Activated naive CD4-positive, alpha-beta T cell treated with anti-CD3 and anti-CD28 coated beads for 36 hours (primary cell): ENCODE data around the gene CRK. TPM values are rescaled to one million over a fixed set of nuclear protein-coding genes. Genes with fewer than 3 reads are reported as not detected.
A peak's percentile ranks its signal among the peaks of the same experiment; 100 is the strongest.
"Not testable (repeated sequence)": the region's sequence is repeated elsewhere in the genome, so short reads cannot be mapped to it uniquely, and the experiment has no call there.

Experiments
- CTCF ChIA-PET: fragments of 350-600 bp; sonication (Branson Sonifier 250); formaldehyde crosslinking; loops from one replicate; lab custom pipeline; 2021; ENCODE audit warnings: antibody characterized with exemption; lab: Charles Lee
- DNase-seq: peaks from one replicate; pipeline ENCODE4 v3.0.0-alpha.2; 2020
- H3K27ac Mint-ChIP-seq: one replicate; pipeline ENCODE4 v1.8.0; 2021; ENCODE audit warnings: mild to moderate bottlenecking, mixed read lengths
- H3K27me3 Mint-ChIP-seq: one replicate; pipeline ENCODE4 v1.8.0; 2021; ENCODE audit warnings: low read depth, mixed read lengths
- H3K36me3 Mint-ChIP-seq: one replicate; pipeline ENCODE4 v1.8.0; 2021; ENCODE audit warnings: low read depth, mixed read lengths
- H3K4me1 Mint-ChIP-seq: one replicate; pipeline ENCODE4 v1.8.0; 2021; ENCODE audit warnings: low read depth, mixed read lengths
- H3K4me3 Mint-ChIP-seq: one replicate; pipeline ENCODE4 v1.8.0; 2021; ENCODE audit warnings: mild to moderate bottlenecking, moderate library complexity, mixed read lengths
- H3K9me3 Mint-ChIP-seq: one replicate; pipeline ENCODE4 v1.8.0; 2021; ENCODE audit warnings: mixed read lengths
- intact Hi-C: fragments of 100-400 bp; cut with micrococcal nuclease; formaldehyde crosslinking; loops from one replicate; pipeline ENCODE4 v1.15.1; 2023
- total RNA-seq, 2 experiments: library from RNA; stranded (reverse); gene quantifications; one replicate each; pipeline ENCODE4 v1.2.3, GENCODE V29; 2021

CRK gene
- total RNA-seq, 2 experiments from 2014 or later = 10.6 to 14.1 TPM

GRCh38 chr17:1452836-1453235, 3.2 kb downstream of the CRK start:
- DNase-seq = no peak
- Mint-ChIP-seq H3K27me3 (no peaks in the 10 kb centered on the region), H3K4me1 (peaks cover 61% of the 10 kb centered on the region), H3K27ac (no peak overlapping the region), H3K9me3 (no peaks in the 10 kb centered on the region), H3K4me3 (no peak overlapping the region), H3K36me3 (peaks cover 14% of the 10 kb centered on the region)
- CTCF ChIA-PET = interaction anchor here (0.5 kb wide), 1 partner anchor 366 kb away, joined by 5 read pairs; no protein-coding TSS in a partner anchor
- intact Hi-C loops = no loop called here

- H3K4me3 Mint-ChIP-seq, intact Hi-C loops, H3K9me3 Mint-ChIP-seq, H3K27me3 Mint-ChIP-seq, H3K27ac Mint-ChIP-seq, DNase-seq: not testable (repeated sequence)
- Mint-ChIP-seq H3K4me1 (peaks cover 66% of the 10 kb centered on the region), H3K36me3 (peaks cover 17% of the 10 kb centered on the region)
- CTCF ChIA-PET = interaction anchor here (0.9 kb wide), 1 partner anchor 180 kb away, joined by 5 read pairs; no protein-coding TSS in a partner anchor
Measured at GRCh38 chr17:1450261-1450660, 5.8 kb downstream of the CRK start.

DNA sequence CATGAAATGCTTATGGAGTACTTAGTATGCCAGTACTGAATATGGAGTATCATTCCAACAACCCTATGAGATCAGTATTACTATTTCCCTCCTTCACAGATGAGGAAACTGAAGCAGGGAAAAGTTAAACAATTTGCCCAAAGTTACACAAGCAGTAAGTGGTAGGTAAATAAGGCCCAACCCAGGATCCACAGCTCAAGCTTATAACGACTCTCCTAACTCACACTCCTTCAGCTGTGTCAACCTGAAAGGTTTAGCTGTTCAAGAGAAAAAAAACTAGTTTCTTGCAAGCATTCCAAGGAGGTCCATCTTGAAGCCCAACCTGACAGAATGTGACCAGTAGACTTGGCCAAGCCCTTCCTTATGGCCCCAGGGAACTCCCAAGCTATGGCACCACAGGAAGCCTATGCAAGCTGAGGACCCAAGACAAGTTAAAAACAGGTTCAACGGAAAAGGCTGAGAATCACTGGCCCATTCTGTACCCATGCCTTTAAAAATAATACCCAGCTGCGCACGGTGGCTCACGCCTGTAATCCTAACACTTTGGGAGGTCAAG, 6.5 kb downstream of the CRK start:
- no peaks in the 10 kb centered on the region for H3K9me3 Mint-ChIP-seq
- peaks cover 15% of the 10 kb centered on the region for H3K36me3 Mint-ChIP-seq
- CTCF ChIA-PET = interaction anchor here (0.5 to 0.9 kb wide), 2 partner anchors 16 to 181 kb away, joined by 4 to 5 read pairs; no protein-coding TSS in a partner anchor
- intact Hi-C loops = no loop called here
- H3K27me3 Mint-ChIP-seq = no peaks in the 10 kb centered on the region
- no peak overlapping the region for H3K27ac Mint-ChIP-seq
- H3K4me3 Mint-ChIP-seq = no peak overlapping the region
- peaks cover 59% of the 10 kb centered on the region for H3K4me1 Mint-ChIP-seq
- no peak for DNase-seq

GRCh38 chr17:1447052-1447451, 9.0 kb downstream of the CRK start:
- Mint-ChIP-seq H3K4me1 (peaks cover 38% of the 10 kb centered on the region), H3K4me3 (no peak overlapping the region), H3K9me3 (no peaks in the 10 kb centered on the region), H3K36me3 (peaks cover 9% of the 10 kb centered on the region), H3K27ac (no peak overlapping the region), H3K27me3 (no peaks in the 10 kb centered on the region)
- intact Hi-C loops = no loop called here
- CTCF ChIA-PET = no interaction called here
- no peak for DNase-seq

GRCh38 chr17:1446201-1446600, 9.8 kb downstream of the CRK start:
- Mint-ChIP-seq H3K27ac (no peak overlapping the region), H3K36me3 (peaks cover 7% of the 10 kb centered on the region), H3K27me3 (no peaks in the 10 kb centered on the region), H3K4me3 (no peak overlapping the region), H3K9me3 (no peaks in the 10 kb centered on the region), H3K4me1 (peaks cover 33% of the 10 kb centered on the region)
- CTCF ChIA-PET = no interaction called here
- DNase-seq = no peak
- intact Hi-C loops = no loop called here

GRCh38 chr17:1445695-1446094, 10.3 kb downstream of the CRK start:
- DNase-seq, H3K4me3 Mint-ChIP-seq, H3K27ac Mint-ChIP-seq, intact Hi-C loops, H3K36me3 Mint-ChIP-seq, H3K9me3 Mint-ChIP-seq, H3K27me3 Mint-ChIP-seq, CTCF ChIA-PET: not testable (repeated sequence)
- H3K4me1 Mint-ChIP-seq = peaks cover 33% of the 10 kb centered on the region

GRCh38 chr17:1442721-1443120, 13.3 kb downstream of the CRK start:
- H3K36me3 Mint-ChIP-seq, H3K4me3 Mint-ChIP-seq, H3K27ac Mint-ChIP-seq, intact Hi-C loops, H3K9me3 Mint-ChIP-seq, DNase-seq, H3K27me3 Mint-ChIP-seq: not testable (repeated sequence)
- peaks cover 27% of the 10 kb centered on the region for H3K4me1 Mint-ChIP-seq
- CTCF ChIA-PET = interaction anchor here (0.7 kb wide), 1 partner anchor 19 kb away, joined by 3 read pairs; no protein-coding TSS in a partner anchor

DNA sequence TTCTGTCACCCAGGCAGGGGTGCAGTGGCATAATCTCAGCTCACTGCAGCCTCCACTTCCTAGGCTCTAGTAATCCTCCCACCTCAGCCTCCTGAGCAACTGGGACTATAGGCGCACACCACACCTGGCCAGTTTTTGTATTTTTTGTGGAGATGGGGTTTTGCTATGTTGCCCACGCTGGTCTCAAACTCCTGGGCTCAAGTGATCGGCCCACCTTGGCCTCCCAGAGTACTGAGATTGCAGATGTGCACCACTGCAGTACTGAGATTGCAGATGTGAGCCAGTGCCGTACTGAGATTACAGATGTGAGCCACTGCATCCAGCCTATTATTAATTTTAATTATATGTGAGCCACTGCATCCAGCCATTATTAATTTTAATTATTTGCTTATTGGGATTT, 13.8 kb downstream of the CRK start:
- Mint-ChIP-seq H3K9me3 (no peaks in the 10 kb centered on the region), H3K36me3 (peaks cover 7% of the 10 kb centered on the region), H3K4me1 (peaks cover 22% of the 10 kb centered on the region), H3K27ac (no peak overlapping the region), H3K4me3 (no peak overlapping the region), H3K27me3 (no peaks in the 10 kb centered on the region)
- intact Hi-C loops = no loop called here
- no peak for DNase-seq
- CTCF ChIA-PET = no interaction called here

- DNase-seq = no peak
- Mint-ChIP-seq H3K4me1 (peaks cover 14% of the 10 kb centered on the region), H3K9me3 (no peaks in the 10 kb centered on the region), H3K4me3 (no peak overlapping the region), H3K27me3 (no peaks in the 10 kb centered on the region), H3K27ac (no peak overlapping the region), H3K36me3 (peaks cover 6% of the 10 kb centered on the region)
- CTCF ChIA-PET = interaction anchor here (0.9 kb wide), 1 partner anchor 75 kb away, joined by 4 read pairs; no protein-coding TSS in a partner anchor
- intact Hi-C loops = no loop called here
Measured at GRCh38 chr17:1440921-1441320, 15.1 kb downstream of the CRK start.

- H3K9me3 Mint-ChIP-seq = no peaks in the 10 kb centered on the region
- peaks cover 21% of the 10 kb centered on the region for H3K4me1 Mint-ChIP-seq
- intact Hi-C loops = no loop called here
- H3K36me3 Mint-ChIP-seq = peaks cover 12% of the 10 kb centered on the region
- DNase-seq = no peak
- no peaks in the 10 kb centered on the region for H3K27me3 Mint-ChIP-seq
- CTCF ChIA-PET = interaction anchor here (0.6 to 0.9 kb wide), 2 partner anchors 23 to 73 kb away, joined by 3 read pairs; no protein-coding TSS in a partner anchor
- peak overlapping the region; percentile 8 for H3K27ac Mint-ChIP-seq
- H3K4me3 Mint-ChIP-seq = no peak overlapping the region
Measured at GRCh38 chr17:1438593-1439083, 17.4 kb downstream of the CRK start.

DNA sequence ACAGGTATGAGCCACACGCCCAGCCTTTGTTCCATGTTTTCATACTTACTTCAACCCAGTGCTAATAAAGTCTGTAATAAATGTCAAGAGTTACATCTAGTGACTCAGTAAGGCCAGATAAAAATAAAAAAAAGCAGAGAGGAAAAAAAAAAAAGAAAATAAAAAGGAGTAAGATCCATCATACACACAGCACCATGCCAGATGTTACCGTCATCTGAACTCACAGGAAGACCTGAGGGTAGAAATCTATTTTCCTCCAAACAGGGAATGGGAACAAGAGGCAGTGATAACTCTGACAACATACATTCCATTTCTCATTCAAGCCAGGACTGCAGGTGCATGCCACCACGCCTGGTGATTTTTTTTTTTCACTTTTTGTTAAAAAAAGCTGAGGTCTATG, 20.7 kb downstream of the CRK start:
- intact Hi-C loops = no loop called here
- peaks cover 37% of the 10 kb centered on the region for H3K4me1 Mint-ChIP-seq
- no peaks in the 10 kb centered on the region for H3K9me3 Mint-ChIP-seq
- DNase-seq = no peak
- H3K27ac Mint-ChIP-seq = no peak overlapping the region
- H3K27me3 Mint-ChIP-seq = no peaks in the 10 kb centered on the region
- H3K36me3 Mint-ChIP-seq = peaks cover 16% of the 10 kb centered on the region
- CTCF ChIA-PET = no interaction called here
- no peak overlapping the region for H3K4me3 Mint-ChIP-seq

GRCh38 chr17:1434150-1434549, 21.9 kb downstream of the CRK start:
- peaks cover 33% of the 10 kb centered on the region for H3K4me1 Mint-ChIP-seq
- intact Hi-C loops = no loop called here
- no peaks in the 10 kb centered on the region for H3K9me3 Mint-ChIP-seq
- CTCF ChIA-PET = interaction anchor here (1.1 kb wide), 1 partner anchor 82 kb away, joined by 4 read pairs; the partner anchor contains the start of gene INPP5K
- no peak for DNase-seq
- no peak overlapping the region for H3K27ac Mint-ChIP-seq
- no peak overlapping the region for H3K4me3 Mint-ChIP-seq
- H3K27me3 Mint-ChIP-seq = no peaks in the 10 kb centered on the region
- H3K36me3 Mint-ChIP-seq = peaks cover 16% of the 10 kb centered on the region

DNA sequence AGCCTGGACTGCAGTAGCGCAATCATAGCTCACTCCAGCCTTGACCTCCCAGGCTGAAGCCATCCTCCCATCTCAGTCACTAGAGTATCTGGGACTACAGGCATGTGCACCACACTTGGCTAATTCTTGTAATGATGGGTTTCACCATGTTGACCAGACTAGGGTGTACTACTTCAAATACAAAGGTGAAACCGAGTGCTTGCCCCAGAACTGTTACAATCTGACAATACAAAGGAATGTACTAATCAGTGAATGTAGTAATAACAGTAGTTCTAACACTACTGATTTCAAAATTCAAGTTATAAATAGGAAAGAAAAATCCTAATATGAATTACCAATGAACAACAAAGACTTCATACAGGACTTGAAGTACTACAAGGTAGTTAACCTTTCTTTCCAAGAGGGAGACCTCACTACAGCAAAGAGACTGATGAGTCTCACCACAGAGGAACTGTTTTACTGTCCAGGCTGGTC, 24.4 kb downstream of the CRK start:
- Mint-ChIP-seq H3K9me3 (no peaks in the 10 kb centered on the region), H3K4me3 (no peak overlapping the region), H3K4me1 (peaks cover 24% of the 10 kb centered on the region), H3K27ac (peak overlapping the region; percentile 24), H3K36me3 (peaks cover 12% of the 10 kb centered on the region), H3K27me3 (no peaks in the 10 kb centered on the region)
- intact Hi-C loops = no loop called here
- CTCF ChIA-PET = interaction anchor here (1.0 kb wide), 1 partner anchor 67 kb away, joined by 3 read pairs; no protein-coding TSS in a partner anchor
- no peak for DNase-seq
